ENCODE data around the gene LMO3. TPM values are rescaled to one million over a fixed set of nuclear protein-coding genes. Genes with fewer than 3 reads are reported as not detected.

LMO3 gene
- total RNA-seq, 1 experiment from 2014 or later, result 0.34 TPM

- H3K27ac ChIP-seq (ENCODE audit: low read depth, low read length), result no peak overlapping the region
- H3K27me3 ChIP-seq (ENCODE audit: insufficient read depth, low read length), result no peaks in the 10 kb centered on the region
- intact Hi-C loops (cut with micrococcal nuclease), result no loop called here
- no TSS peak for BruUV-seq (replicated peaks)
- no peak overlapping the region for H3K4me2 ChIP-seq (ENCODE audit: low read length)
- H3K79me2 ChIP-seq (ENCODE audit: insufficient read depth, low read length), result no peaks in the 10 kb centered on the region
- no peak for ATAC-seq
- no peaks in the 10 kb centered on the region for H4K20me1 ChIP-seq (ENCODE audit: insufficient read depth)
- H3K9me3 ChIP-seq (ENCODE audit: control insufficient read depth in 1 of 2, insufficient read depth in 1 of 2, low read depth in 1 of 2, low read length in 2 of 2), result no peaks in the 10 kb centered on the region
- POLR2A ChIA-PET, result no interaction called here
- DNase-seq (ENCODE audit: low read depth, low spot score), result no peak
- H3K9me2 ChIP-seq (ENCODE audit: insufficient read depth), result no peaks in the 10 kb centered on the region
- RAD21 ChIA-PET (ENCODE audit: low non-redundant PET in 1 of 2, low total read pairs in 2 of 2, uncharacterized antibody in 2 of 2, unreplicated experiment in 2 of 2), result no interaction called here
- H2AFZ ChIP-seq (ENCODE audit: low read depth, low read length, poor library complexity, severe bottlenecking), result no peak overlapping the region
- CTCF ChIA-PET, result no interaction called here
- no peaks in the 10 kb centered on the region for H3K4me1 ChIP-seq (ENCODE audit: control insufficient read depth in 1 of 2, insufficient read depth in 2 of 2, low read length in 2 of 2)
- no peaks in the 10 kb centered on the region for H3K36me3 ChIP-seq (ENCODE audit: control insufficient read depth in 1 of 2, insufficient read depth in 2 of 2, low read length in 2 of 2)
- TF ChIP-seq EGR1 (IDR thresholded peaks at IDR 0.05; ENCODE audit: low read depth) (no peak), SRF (IDR thresholded peaks at IDR 0.05; ENCODE audit: low read depth) (no peak), CEBPB (IDR thresholded peaks at IDR 0.05; ENCODE audit: low read depth) (no peak), REST (IDR thresholded peaks at IDR 0.05; ENCODE audit: low read depth) (no peak), EZH2 (IDR thresholded peaks at IDR 0.05) (no peak), EZH2phosphoT487 (IDR thresholded peaks at IDR 0.05; ENCODE audit: borderline replicate concordance) (no peak), MAX (IDR thresholded peaks at IDR 0.05) (no peak), TCF7L2 (IDR thresholded peaks at IDR 0.05; ENCODE audit: borderline replicate concordance, extremely low read depth, insufficient read depth, insufficient read length) (no peak), SP1 (IDR thresholded peaks at IDR 0.05; ENCODE audit: low read depth) (no peak), ZNF274 (IDR thresholded peaks at IDR 0.05; ENCODE audit: low read depth, low read length) (no peak), JUND (IDR thresholded peaks at IDR 0.05) (no peak), ZFX (IDR thresholded peaks at IDR 0.05) (no peak), CBX3 (IDR thresholded peaks at IDR 0.05; ENCODE audit: low read depth) (no peak), FOSL1 (IDR thresholded peaks at IDR 0.05; ENCODE audit: low read depth) (no peak), POLR2A (IDR thresholded peaks at IDR 0.05; ENCODE audit: borderline replicate concordance, extremely low read depth, insufficient read depth, insufficient read length) (no peak)
- no peak overlapping the region for H3K4me3 ChIP-seq (replicated peaks in 1 of 2; ENCODE audit: low read depth in 1 of 2, low read length in 2 of 2)
- no peak overlapping the region for H3K9ac ChIP-seq (ENCODE audit: low read length)
Measured at GRCh38 chr12:16515666-16516065, 90.3 kb downstream of the LMO3 start.
